GM23338 (cell line): Measurements from ENCODE around the gene TMEM182. TPM values are rescaled to one million over a fixed set of nuclear protein-coding genes. Genes with fewer than 3 reads are reported as not detected.

Experiments
- ATAC-seq: fragments of 200-7000 bp; cut with Tn5 transposase; 3 replicates; pipeline ENCODE4 v1.9.1; 2020
- DNase-seq: peaks from one replicate; pipeline ENCODE4 v3.0.0-alpha.2; 2015; ENCODE audit warnings: low spot score
- H2AFZ ChIP-seq: fragments of 200-600 bp; sonication (generic); 2 replicates; pipeline ENCODE4 v1.8.0; 2016; ENCODE audit warnings: antibody characterized with exemption, mild to moderate bottlenecking, moderate library complexity
- H3F3A ChIP-seq: fragments of 200-600 bp; sonication (generic); replicated peaks from 2 replicates; pipeline ENCODE4 v1.8.0; 2017; ENCODE audit warnings: antibody characterized with exemption, mixed run types, low read depth
- H3K27ac ChIP-seq: fragments of 200-600 bp; sonication (generic); 2 replicates; pipeline ENCODE4 v1.6.1; 2016; ENCODE audit warnings: low read depth
- H3K27me3 ChIP-seq: fragments of 200-600 bp; sonication (generic); 2 replicates; pipeline ENCODE4 v1.8.0; 2016; ENCODE audit warnings: mild to moderate bottlenecking, mixed run types, moderate library complexity; ENCODE audit not compliant: insufficient read depth
- H3K36me3 ChIP-seq: fragments of 200-600 bp; sonication (generic); 2 replicates; pipeline ENCODE4 v1.8.0; 2016; ENCODE audit warnings: mild to moderate bottlenecking; ENCODE audit not compliant: insufficient read depth
- H3K4me1 ChIP-seq: fragments of 200-600 bp; sonication (generic); 2 replicates; pipeline ENCODE4 v1.8.0; 2016; ENCODE audit warnings: mild to moderate bottlenecking, moderate library complexity; ENCODE audit not compliant: insufficient read depth
- H3K4me2 ChIP-seq: fragments of 200-600 bp; sonication (generic); 2 replicates; pipeline ENCODE4 v1.7.1; 2017; ENCODE audit warnings: mixed run types
- H3K4me3 ChIP-seq: fragments of 200-600 bp; sonication (generic); 2 replicates; pipeline ENCODE4 v1.6.1; 2016; ENCODE audit warnings: mixed run types
- H3K79me2 ChIP-seq: fragments of 200-600 bp; sonication (generic); replicated peaks from 2 replicates; pipeline ENCODE4 v1.8.0; 2017; ENCODE audit warnings: mild to moderate bottlenecking; ENCODE audit not compliant: insufficient read depth
- H3K9me2 ChIP-seq: fragments of 200-600 bp; sonication (generic); 2 replicates; pipeline ENCODE4 v1.8.0; 2017; ENCODE audit not compliant: insufficient read depth
- H4K20me1 ChIP-seq: fragments of 200-600 bp; sonication (generic); replicated peaks from 2 replicates; pipeline ENCODE4 v1.8.0; 2017; ENCODE audit warnings: mild to moderate bottlenecking; ENCODE audit not compliant: insufficient read depth
- H3K27ac Mint-ChIP-seq: 2 replicates; pipeline ENCODE4 v1.8.0; 2020; ENCODE audit warnings: inconsistent platforms, mild to moderate bottlenecking, moderate library complexity, mixed read lengths
- H3K27me3 Mint-ChIP-seq: 3 replicates; pipeline ENCODE4 v1.8.0; 2022; ENCODE audit warnings: low read depth, mild to moderate bottlenecking, moderate library complexity, mixed read lengths, inconsistent platforms; ENCODE audit not compliant: insufficient read depth, poor library complexity
- H3K36me3 Mint-ChIP-seq: 3 replicates; pipeline ENCODE4 v1.8.0; 2021; ENCODE audit warnings: low read depth, mild to moderate bottlenecking, inconsistent platforms, moderate library complexity, mixed read lengths
- H3K4me1 Mint-ChIP-seq: 3 replicates; pipeline ENCODE4 v1.8.0; 2020; ENCODE audit warnings: mild to moderate bottlenecking, inconsistent platforms, mixed read lengths
- H3K4me3 Mint-ChIP-seq: 3 replicates; pipeline ENCODE4 v1.8.0; 2021; ENCODE audit warnings: moderate library complexity, mild to moderate bottlenecking, inconsistent platforms, mixed read lengths
- H3K9me3 Mint-ChIP-seq: 3 replicates; pipeline ENCODE4 v1.8.0; 2020; ENCODE audit warnings: moderate library complexity, mild to moderate bottlenecking, inconsistent platforms, mixed read lengths
- EZH2 ChIP-seq: fragments of 200-600 bp; sonication (generic); IDR thresholded peaks from one replicate; pipeline ENCODE4 v1.8.0; 2017; ENCODE audit warnings: antibody characterized with exemption, mild to moderate bottlenecking, low read depth; ENCODE audit not compliant: unreplicated experiment
- JUNB ChIP-seq: IDR thresholded peaks from one replicate; pipeline ENCODE4 v1.6.1; 2016; ENCODE audit warnings: antibody characterized with exemption; ENCODE audit not compliant: unreplicated experiment
- ZNF331 ChIP-seq: fragments of 250-450 bp; sonication (Bioruptor Pico); IDR thresholded peaks from 2 replicates; pipeline ENCODE4 v1.5.0; 2020; ENCODE audit warnings: low read depth, mild to moderate bottlenecking, moderate library complexity
- polyA plus RNA-seq: library from polyadenylated mRNA; unstranded; fragments of >200 nt; fragmentation: Nextera tagmentation; extraction: Ambion mirVana; gene quantifications from 2 replicates; pipeline ENCODE4 v1.2.1, GENCODE V29; 2016
- total RNA-seq: library from RNA; depleted of rRNA; stranded (reverse); fragments of >200 nt; shearing (Covaris generic); gene quantifications from 2 replicates; pipeline ENCODE4 v1.2.3, GENCODE V29; 2014
- TF ChIP-seq, protein P1 (sequence below), 2 experiments: fragments of 200-600 bp in 1 of 2; sonication (generic) in 1 of 2; conservative IDR thresholded peaks; 2 replicates each; pipeline versions ENCODE4 v1.5.1 to v1.6.1; 2016 to 2017; ENCODE audit warnings: antibody characterized with exemption in 2 of 2, low read depth in 2 of 2, mild to moderate bottlenecking in 2 of 2, moderate library complexity in 1 of 2
- TF ChIP-seq, protein P2 (sequence below): fragments of 250-450 bp; sonication (Bioruptor Pico); IDR thresholded peaks from 2 replicates; pipeline ENCODE4 v1.5.0; 2020; ENCODE audit warnings: mild to moderate bottlenecking, moderate library complexity

TMEM182 gene
- total and polyA plus RNA-seq, 2 experiments from 2014 or later = 5.2 to 7.2 TPM

DNA sequence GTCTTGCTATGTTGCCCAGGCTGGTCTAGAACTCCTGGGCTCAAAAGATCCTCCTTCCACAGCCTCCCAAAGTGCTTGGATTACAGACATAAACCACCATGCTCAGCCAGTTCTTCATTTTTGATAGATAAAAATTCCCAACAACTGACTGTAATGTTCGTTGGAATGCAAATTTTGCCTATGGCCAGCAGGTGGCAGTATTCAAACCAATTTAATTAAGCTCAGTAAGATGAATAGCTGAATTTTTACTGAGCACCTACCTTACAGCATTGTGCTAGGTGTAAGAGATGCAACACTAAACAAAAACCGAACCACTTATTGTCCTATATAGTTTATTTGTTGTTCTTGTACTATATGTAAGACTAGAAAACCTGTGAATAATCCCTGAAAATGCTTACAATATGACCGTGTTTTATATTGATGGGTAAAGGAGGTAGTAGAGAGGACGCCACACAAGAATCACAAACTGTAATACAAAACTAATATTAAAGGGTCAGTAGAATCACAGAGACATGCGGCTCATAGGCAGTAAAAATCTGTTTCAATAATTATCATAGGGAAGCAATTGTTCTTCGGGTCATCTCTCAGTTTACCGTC, 8.2 kb upstream of the TMEM182 start:
- Histone ChIP-seq H3K9me2 (no peaks in the 10 kb centered on the region), H3K4me3 (no peak overlapping the region), H3K36me3 (no peaks in the 10 kb centered on the region), H3K79me2 (no peaks in the 10 kb centered on the region), H3K27me3 (no peaks in the 10 kb centered on the region), H3F3A (no peaks in the 10 kb centered on the region), H3K4me2 (no peak overlapping the region), H3K4me1 (no peaks in the 10 kb centered on the region), H4K20me1 (no peaks in the 10 kb centered on the region), H3K27ac (no peak overlapping the region), H2AFZ (no peak overlapping the region)
- peak; percentile 50; the same call in 1 of the 3 replicates for ATAC-seq
- H3K9me3 Mint-ChIP-seq = no peaks in the 10 kb centered on the region
- H3K27me3 Mint-ChIP-seq = no peaks in the 10 kb centered on the region
- TF ChIP-seq ZNF331 (CRISPR knock-in tag) = no peak
- TF ChIP-seq, protein P1, sequence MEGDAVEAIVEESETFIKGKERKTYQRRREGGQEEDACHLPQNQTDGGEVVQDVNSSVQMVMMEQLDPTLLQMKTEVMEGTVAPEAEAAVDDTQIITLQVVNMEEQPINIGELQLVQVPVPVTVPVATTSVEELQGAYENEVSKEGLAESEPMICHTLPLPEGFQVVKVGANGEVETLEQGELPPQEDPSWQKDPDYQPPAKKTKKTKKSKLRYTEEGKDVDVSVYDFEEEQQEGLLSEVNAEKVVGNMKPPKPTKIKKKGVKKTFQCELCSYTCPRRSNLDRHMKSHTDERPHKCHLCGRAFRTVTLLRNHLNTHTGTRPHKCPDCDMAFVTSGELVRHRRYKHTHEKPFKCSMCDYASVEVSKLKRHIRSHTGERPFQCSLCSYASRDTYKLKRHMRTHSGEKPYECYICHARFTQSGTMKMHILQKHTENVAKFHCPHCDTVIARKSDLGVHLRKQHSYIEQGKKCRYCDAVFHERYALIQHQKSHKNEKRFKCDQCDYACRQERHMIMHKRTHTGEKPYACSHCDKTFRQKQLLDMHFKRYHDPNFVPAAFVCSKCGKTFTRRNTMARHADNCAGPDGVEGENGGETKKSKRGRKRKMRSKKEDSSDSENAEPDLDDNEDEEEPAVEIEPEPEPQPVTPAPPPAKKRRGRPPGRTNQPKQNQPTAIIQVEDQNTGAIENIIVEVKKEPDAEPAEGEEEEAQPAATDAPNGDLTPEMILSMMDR (conservative IDR thresholded peaks at IDR 0.05; ENCODE audit: low read depth in 2 of 2) = peak; percentile 63 to 86
- H3K4me1 Mint-ChIP-seq = peaks cover 6% of the 10 kb centered on the region
- peak; percentile 74 for DNase-seq
- no peak overlapping the region for H3K4me3 Mint-ChIP-seq
- no peak overlapping the region for H3K27ac Mint-ChIP-seq
- no peaks in the 10 kb centered on the region for H3K36me3 Mint-ChIP-seq

DNA sequence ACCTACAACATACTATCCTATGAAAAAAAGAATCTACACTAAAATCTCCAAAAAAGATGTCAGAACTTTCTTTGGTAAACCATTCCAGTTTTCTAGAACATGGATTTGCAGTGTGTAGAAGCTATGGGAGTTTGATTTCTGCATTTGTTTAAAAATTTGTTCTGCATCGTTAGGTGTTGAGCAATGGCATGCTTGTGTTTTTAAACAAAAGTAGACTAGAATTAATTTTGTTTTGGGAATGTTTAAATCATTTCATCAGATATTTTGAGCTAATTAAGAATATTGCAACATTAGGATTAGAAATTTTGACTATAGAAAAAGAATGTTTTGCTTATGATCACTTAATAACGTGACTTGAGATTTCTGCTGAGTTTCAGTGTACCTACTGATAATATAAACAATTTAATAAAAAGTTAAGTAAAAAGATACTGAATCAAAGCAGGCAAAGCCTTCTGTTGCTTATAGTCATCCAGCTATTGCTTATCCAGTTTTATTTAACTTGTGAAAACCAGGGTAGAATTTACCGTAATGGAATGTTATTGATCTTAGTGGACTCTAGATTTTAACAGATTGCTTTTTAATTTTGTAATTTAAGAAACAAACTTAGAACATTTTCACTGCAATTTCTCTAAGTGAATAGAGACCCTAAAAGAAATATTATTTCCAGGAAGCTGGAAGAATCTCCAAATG, 7.2 kb upstream of the TMEM182 start:
- H3K27me3 Mint-ChIP-seq = no peaks in the 10 kb centered on the region
- H3K27ac Mint-ChIP-seq = no peak overlapping the region
- Histone ChIP-seq H3K27ac (no peak overlapping the region), H2AFZ (no peak overlapping the region), H3K4me2 (no peak overlapping the region), H4K20me1 (no peaks in the 10 kb centered on the region), H3K36me3 (no peaks in the 10 kb centered on the region), H3K4me3 (no peak overlapping the region), H3K79me2 (no peaks in the 10 kb centered on the region), H3F3A (no peaks in the 10 kb centered on the region), H3K4me1 (no peaks in the 10 kb centered on the region), H3K9me2 (no peaks in the 10 kb centered on the region), H3K27me3 (no peaks in the 10 kb centered on the region)
- ATAC-seq (no peak), DNase-seq (no peak)
- H3K9me3 Mint-ChIP-seq = no peaks in the 10 kb centered on the region
- no peaks in the 10 kb centered on the region for H3K36me3 Mint-ChIP-seq
- H3K4me3 Mint-ChIP-seq = no peak overlapping the region
- peaks cover 6% of the 10 kb centered on the region for H3K4me1 Mint-ChIP-seq
- no peak for TF ChIP-seq EZH2
- TF ChIP-seq JUNB = no peak
- TF ChIP-seq, protein P2, sequence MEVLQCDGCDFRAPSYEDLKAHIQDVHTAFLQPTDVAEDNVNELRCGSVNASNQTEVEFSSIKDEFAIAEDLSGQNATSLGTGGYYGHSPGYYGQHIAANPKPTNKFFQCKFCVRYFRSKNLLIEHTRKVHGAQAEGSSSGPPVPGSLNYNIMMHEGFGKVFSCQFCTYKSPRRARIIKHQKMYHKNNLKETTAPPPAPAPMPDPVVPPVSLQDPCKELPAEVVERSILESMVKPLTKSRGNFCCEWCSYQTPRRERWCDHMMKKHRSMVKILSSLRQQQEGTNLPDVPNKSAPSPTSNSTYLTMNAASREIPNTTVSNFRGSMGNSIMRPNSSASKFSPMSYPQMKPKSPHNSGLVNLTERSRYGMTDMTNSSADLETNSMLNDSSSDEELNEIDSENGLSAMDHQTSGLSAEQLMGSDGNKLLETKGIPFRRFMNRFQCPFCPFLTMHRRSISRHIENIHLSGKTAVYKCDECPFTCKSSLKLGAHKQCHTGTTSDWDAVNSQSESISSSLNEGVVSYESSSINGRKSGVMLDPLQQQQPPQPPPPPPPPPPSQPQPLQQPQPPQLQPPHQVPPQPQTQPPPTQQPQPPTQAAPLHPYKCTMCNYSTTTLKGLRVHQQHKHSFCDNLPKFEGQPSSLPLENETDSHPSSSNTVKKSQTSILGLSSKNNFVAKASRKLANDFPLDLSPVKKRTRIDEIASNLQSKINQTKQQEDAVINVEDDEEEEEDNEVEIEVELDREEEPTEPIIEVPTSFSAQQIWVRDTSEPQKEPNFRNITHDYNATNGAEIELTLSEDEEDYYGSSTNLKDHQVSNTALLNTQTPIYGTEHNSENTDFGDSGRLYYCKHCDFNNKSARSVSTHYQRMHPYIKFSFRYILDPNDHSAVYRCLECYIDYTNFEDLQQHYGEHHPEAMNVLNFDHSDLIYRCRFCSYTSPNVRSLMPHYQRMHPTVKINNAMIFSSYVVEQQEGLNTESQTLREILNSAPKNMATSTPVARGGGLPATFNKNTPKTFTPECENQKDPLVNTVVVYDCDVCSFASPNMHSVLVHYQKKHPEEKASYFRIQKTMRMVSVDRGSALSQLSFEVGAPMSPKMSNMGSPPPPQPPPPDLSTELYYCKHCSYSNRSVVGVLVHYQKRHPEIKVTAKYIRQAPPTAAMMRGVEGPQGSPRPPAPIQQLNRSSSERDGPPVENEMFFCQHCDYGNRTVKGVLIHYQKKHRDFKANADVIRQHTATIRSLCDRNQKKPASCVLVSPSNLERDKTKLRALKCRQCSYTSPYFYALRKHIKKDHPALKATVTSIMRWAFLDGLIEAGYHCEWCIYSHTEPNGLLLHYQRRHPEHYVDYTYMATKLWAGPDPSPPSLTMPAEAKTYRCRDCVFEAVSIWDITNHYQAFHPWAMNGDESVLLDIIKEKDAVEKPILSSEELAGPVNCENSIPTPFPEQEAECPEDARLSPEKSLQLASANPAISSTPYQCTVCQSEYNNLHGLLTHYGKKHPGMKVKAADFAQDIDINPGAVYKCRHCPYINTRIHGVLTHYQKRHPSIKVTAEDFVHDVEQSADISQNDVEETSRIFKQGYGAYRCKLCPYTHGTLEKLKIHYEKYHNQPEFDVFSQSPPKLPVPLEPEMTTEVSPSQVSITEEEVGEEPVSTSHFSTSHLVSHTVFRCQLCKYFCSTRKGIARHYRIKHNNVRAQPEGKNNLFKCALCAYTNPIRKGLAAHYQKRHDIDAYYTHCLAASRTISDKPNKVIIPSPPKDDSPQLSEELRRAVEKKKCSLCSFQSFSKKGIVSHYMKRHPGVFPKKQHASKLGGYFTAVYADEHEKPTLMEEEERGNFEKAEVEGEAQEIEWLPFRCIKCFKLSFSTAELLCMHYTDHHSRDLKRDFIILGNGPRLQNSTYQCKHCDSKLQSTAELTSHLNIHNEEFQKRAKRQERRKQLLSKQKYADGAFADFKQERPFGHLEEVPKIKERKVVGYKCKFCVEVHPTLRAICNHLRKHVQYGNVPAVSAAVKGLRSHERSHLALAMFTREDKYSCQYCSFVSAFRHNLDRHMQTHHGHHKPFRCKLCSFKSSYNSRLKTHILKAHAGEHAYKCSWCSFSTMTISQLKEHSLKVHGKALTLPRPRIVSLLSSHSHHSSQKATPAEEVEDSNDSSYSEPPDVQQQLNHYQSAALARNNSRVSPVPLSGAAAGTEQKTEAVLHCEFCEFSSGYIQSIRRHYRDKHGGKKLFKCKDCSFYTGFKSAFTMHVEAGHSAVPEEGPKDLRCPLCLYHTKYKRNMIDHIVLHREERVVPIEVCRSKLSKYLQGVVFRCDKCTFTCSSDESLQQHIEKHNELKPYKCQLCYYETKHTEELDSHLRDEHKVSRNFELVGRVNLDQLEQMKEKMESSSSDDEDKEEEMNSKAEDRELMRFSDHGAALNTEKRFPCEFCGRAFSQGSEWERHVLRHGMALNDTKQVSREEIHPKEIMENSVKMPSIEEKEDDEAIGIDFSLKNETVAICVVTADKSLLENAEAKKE (CRISPR knock-in tag) = no peak
- TF ChIP-seq, protein P1 (conservative IDR thresholded peaks at IDR 0.05; ENCODE audit: low read depth in 2 of 2) = no peak
